Measurements from ENCODE around the gene DNAJA4.

The DNAJA4 gene

DNA sequence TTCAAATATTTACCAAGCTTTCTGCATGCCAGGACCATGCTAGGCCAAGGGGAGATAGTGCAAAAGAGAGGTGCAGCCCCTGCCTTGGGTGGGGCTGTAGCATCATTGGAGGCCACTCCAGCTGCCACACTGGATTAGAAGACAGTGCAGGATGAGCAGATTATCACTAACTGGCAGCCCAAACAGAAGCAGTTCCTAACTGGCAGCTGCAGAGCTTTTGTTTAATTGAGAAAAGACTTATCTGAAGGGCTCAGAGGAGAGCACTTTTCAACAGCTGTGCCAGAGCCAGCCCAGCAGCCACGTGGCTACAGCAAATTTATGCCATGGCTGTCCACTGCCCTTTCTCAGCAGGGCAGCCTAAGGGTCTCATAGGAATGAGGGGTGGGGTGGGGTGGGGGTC lies 16.5 kb upstream of the DNAJA4 start:
- H3K4me1 Mint-ChIP-seq: peaks cover 14% of the 10 kb centered on the region
- no peaks in the 10 kb centered on the region for H3K36me3 Mint-ChIP-seq (ENCODE audit: low read depth)
- TF ChIP-seq, protein P1, sequence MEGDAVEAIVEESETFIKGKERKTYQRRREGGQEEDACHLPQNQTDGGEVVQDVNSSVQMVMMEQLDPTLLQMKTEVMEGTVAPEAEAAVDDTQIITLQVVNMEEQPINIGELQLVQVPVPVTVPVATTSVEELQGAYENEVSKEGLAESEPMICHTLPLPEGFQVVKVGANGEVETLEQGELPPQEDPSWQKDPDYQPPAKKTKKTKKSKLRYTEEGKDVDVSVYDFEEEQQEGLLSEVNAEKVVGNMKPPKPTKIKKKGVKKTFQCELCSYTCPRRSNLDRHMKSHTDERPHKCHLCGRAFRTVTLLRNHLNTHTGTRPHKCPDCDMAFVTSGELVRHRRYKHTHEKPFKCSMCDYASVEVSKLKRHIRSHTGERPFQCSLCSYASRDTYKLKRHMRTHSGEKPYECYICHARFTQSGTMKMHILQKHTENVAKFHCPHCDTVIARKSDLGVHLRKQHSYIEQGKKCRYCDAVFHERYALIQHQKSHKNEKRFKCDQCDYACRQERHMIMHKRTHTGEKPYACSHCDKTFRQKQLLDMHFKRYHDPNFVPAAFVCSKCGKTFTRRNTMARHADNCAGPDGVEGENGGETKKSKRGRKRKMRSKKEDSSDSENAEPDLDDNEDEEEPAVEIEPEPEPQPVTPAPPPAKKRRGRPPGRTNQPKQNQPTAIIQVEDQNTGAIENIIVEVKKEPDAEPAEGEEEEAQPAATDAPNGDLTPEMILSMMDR (IDR thresholded peaks at IDR 0.05; ENCODE audit: unreplicated experiment in 3 of 3): no peak
- H3K27ac Mint-ChIP-seq: no peak overlapping the region
- H3K4me3 Mint-ChIP-seq: no peak overlapping the region
- peaks cover 9% of the 10 kb centered on the region for H3K27me3 Mint-ChIP-seq (ENCODE audit: low read depth)
- H3K9me3 Mint-ChIP-seq: peaks cover 4% of the 10 kb centered on the region

DNA sequence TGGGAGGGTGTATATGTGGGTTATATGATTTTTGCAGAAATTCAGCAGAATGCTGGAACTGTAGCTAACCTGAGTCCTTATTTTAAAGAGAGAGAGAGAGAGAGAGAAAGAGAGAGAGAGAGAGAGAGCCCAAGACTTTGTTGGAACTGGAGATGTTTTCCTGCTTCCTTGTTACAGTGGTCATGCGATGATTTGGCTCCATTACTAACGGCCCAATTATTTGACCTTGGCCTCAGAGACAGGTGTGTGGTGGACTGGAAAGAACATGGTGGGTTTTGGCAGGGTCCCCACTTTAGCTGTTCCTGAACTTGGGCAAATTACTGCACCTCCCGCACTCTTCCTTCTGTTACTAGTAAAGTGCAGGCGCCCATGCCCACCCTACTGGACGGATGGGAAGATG lies 15.2 kb upstream of the DNAJA4 start:
- Mint-ChIP-seq H3K4me3 (no peak overlapping the region), H3K27ac (no peak overlapping the region), H3K36me3 (ENCODE audit: low read depth) (no peaks in the 10 kb centered on the region), H3K27me3 (ENCODE audit: low read depth) (peaks cover 9% of the 10 kb centered on the region), H3K9me3 (peaks cover 4% of the 10 kb centered on the region), H3K4me1 (peaks cover 14% of the 10 kb centered on the region)
- TF ChIP-seq, protein P1 (IDR thresholded peaks at IDR 0.05; ENCODE audit: unreplicated experiment in 3 of 3): no peak

DNA sequence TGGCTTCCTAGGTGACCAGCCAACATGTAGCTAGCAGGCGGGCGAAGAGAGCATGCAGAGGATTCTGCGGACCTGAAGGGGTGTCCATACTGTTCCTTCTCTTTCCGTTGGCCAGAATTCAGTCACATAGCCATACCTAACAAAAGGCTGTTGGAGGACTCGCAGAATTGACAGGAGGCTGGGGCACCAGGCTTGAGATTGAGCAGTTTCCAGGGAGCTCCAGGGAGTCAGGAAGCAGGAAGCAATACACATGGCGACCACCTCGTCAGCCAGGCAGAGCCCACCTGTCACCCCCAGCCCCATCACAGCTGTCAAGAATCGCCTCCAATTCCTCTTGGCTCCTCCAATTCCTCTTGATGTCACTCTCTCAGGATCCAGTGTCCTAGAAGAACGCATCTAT lies 13.2 kb upstream of the DNAJA4 start:
- Mint-ChIP-seq H3K9me3 (peaks cover 4% of the 10 kb centered on the region), H3K4me3 (no peak overlapping the region), H3K27ac (no peak overlapping the region), H3K36me3 (ENCODE audit: low read depth) (no peaks in the 10 kb centered on the region), H3K4me1 (no peaks in the 10 kb centered on the region), H3K27me3 (ENCODE audit: low read depth) (peaks cover 3% of the 10 kb centered on the region)
- TF ChIP-seq, protein P1 (IDR thresholded peaks at IDR 0.05; ENCODE audit: unreplicated experiment in 3 of 3): no peak

DNA sequence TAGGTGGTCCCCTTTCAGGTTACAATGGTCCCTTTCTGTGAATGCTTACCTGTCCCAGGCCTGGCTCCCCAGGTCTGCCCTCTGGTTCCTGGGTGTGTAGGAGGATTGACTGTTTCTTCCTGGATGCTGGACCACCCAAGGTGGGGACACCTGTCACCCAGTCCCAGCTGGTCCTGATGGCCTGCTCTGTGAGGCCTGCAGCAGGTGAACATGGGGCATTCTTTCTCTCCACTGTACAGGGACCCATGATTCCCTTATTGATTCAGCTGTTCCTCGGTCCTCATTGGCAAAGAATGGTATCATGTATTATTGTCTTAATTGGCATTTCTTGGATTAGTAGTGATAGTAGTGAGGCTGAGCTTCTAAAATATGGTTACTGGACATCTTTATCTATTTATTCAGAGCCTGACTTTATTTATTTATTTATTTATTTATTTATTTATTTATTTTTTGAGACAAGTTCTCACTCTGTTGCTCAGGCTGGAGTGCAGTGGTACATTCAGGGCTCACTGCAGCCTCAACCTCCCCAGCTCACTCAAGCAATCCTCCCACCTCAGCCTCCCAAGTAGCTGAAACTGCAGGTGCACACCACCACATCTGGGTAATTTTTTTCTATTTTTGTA lies 8.8 kb upstream of the DNAJA4 start:
- no peaks in the 10 kb centered on the region for H3K36me3 Mint-ChIP-seq (ENCODE audit: low read depth)
- peaks cover 15% of the 10 kb centered on the region for H3K4me1 Mint-ChIP-seq
- no peak overlapping the region for H3K27ac Mint-ChIP-seq
- H3K4me3 Mint-ChIP-seq: no peak overlapping the region
- TF ChIP-seq, protein P1 (IDR thresholded peaks at IDR 0.05; ENCODE audit: unreplicated experiment in 3 of 3): no peak
- H3K9me3 Mint-ChIP-seq: no peaks in the 10 kb centered on the region
- H3K27me3 Mint-ChIP-seq (ENCODE audit: low read depth): peaks cover 3% of the 10 kb centered on the region

DNA sequence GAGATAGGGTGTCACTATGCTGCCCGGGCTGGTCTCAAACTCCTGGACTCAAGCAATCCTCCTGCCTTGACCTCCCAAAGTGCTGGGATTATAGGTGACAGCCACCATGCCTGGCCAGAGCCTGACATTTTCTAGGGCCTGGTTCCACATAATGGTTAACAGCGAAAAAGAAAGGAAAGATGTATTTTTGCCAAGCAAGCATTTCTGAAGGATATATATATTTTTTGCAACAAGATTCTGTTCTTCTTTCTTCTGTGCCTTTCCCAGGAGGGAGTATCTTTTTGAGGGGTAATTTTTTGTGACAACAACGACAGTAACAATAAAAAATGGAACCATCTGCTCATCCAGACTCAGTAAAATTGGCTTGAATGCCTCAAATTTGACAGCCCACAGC lies 8.3 kb upstream of the DNAJA4 start:
- no peaks in the 10 kb centered on the region for H3K36me3 Mint-ChIP-seq (ENCODE audit: low read depth)

DNA sequence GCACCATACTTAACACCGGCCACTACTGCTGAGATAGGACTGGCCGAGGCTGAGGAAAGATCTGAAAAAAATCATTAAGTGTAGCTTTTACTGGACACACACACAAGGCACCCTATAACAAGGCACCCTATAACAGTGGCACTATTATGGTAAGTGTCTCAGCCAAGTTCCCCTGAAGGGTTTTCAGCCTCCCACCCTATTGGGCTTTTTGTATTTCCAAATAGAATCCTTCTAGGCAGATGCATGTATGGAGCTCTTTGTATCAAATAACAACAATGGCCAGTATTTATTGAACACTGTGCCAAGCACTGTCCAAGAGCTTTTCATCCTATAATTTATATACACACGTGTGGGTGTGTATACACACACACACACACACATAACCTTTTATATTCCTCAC lies 6.7 kb upstream of the DNAJA4 start:
- Mint-ChIP-seq H3K4me3 (no peak overlapping the region), H3K36me3 (ENCODE audit: low read depth) (no peaks in the 10 kb centered on the region), H3K9me3 (no peaks in the 10 kb centered on the region), H3K27ac (no peak overlapping the region), H3K27me3 (ENCODE audit: low read depth) (peaks cover 3% of the 10 kb centered on the region), H3K4me1 (peaks cover 15% of the 10 kb centered on the region)
- TF ChIP-seq, protein P1 (IDR thresholded peaks at IDR 0.05; ENCODE audit: unreplicated experiment in 3 of 3): no peak

More for the DNA sequence above, 8.3 kb upstream of the DNAJA4 start:
- no peaks in the 10 kb centered on the region for H3K9me3 Mint-ChIP-seq
- H3K4me3 Mint-ChIP-seq: no peak overlapping the region
- peaks cover 3% of the 10 kb centered on the region for H3K27me3 Mint-ChIP-seq (ENCODE audit: low read depth)
- TF ChIP-seq, protein P1 (IDR thresholded peaks at IDR 0.05; ENCODE audit: unreplicated experiment in 3 of 3): no peak
- H3K27ac Mint-ChIP-seq: no peak overlapping the region
- H3K4me1 Mint-ChIP-seq: peaks cover 15% of the 10 kb centered on the region

All from nephron (organoid).